Measurements from ENCODE around the gene MCC.

The MCC gene

DNA sequence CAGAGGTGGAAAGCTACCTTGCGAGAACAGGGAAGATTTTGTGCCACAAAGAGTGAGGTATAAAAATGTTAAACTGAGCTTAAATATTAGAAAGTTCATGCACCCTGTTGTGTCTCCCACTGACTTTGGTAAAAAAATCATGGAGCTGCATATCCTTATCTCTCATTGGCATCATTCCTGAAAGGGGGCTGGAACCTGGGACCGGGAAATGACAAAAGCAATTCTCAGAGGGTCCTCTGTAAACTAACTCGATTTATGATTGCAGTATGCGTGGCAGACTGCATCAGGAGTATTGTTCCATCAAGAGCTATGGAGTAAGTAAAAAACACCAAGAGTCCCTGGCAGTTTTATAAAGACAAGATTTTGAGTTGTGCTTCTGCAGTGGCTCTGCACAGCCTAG, 362.9 kb downstream of the MCC start:
- no peak for DNase-seq

DNA sequence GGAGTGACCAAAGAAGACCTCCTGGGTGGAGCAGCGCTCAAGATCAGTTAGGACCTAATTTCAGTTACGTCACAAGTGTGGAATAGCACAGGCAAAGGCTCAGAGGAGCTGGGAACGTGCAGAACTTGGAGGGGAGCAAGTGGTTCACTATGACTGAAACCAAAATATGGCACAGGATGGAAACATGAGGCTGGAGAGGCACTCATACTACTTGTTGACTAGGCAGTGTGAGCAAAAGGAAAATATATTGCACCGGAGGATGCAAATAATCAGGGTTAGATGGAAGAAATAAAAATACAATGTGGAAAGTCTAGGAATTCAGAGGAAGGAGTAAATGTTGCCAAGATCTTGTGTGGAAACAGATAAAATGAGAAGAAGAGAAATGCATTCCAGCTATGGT, 363.3 kb downstream of the MCC start:
- DNase-seq, result no peak

- DNase-seq, result no peak
Measured at GRCh38 chr5:113124265-113124664, 364.0 kb downstream of the MCC start.

DNA sequence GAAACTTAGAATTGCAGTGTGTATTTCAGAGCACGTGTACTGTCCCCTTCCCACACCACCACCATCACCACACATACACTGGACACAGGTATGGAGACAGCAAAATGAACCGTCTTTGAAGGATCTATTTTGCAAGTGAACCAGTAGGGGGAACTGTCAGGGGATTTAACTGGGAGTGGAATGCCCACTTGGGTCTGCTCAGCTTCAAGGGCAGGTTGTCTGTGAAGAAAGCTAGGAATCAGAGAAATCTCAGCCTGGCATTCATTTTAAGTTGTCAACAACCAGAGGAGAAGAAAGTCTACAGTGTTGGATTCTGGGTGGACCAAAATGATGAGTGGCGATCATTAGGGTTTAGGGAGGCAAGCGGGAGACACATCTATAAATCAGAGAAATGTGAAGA, 364.6 kb downstream of the MCC start:
- peak; percentile 17 for DNase-seq

- DNase-seq, result no peak
Measured at GRCh38 chr5:113122053-113122452, 366.2 kb downstream of the MCC start.

DNA sequence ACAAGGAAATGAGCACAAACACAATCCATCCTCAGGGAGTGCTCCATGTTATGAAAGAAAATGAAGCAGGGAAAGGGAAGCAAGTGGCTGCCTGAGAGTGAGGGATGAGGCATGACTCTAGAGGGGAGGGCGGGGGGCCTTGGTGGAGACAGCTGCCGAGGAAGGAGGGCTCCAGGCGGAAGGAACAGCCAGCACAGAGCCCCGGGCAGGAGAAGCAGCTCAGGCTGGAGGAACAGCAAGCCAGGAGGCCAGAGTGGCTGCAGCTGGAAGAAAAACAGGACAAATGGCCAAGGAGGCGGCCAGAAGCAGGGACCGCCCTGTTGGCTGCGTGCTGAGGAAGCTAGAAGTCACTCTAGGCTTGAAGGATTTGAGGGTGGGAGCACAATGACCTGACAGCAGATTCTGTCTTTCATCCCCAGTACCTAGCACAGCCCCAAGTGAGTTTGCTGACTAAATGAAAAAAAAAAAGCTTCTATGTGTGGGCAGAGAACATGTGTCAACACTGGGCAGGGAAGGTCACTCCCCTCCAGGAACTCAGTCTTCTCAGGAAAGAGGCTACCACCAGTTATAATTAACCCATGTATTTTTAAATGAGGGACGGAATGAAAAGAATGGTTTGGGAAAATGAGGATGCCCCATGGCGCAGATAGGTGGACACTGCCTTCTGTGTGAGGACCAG, 368.9 kb downstream of the MCC start:
- DNase-seq, result no peak

DNA sequence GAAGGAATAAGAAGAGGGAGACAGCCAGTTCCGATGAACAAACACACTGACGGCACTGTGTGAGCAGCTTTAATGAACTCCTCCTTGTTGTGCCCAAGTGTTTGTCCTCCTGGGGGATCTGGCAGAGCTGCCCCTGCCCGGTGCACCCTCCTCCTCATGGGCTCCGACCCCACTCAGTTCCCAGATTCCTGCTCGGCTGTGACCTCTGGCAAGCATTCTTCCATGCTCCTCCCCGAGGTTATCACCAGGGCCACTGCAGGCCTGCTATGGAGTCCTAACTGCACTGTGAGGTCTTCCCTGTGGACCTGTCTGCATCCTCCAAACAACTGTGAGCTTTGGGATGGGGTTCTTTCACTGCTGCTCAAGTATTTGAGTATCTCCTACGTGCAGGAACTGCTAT, 369.5 kb downstream of the MCC start:
- DNase-seq, result no peak

DNA sequence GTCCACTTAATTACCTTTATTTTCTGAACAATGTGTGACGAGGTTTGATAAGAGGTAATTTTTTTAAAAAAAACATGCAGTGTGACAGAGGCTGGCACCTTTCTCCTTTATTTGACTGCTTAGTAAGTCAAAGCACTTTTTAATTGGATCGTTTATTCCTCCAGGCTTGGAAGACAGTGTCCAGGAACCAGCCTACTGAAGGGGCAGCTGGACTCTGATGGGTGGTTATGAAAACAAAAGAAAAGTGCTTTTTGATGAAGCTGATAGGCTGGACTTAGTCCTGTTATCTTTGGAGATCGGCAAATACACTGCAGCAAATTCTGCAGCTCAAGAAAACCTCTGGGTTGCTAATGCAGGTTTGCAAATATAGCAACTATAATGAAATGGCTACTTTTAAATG, 370.0 kb downstream of the MCC start:
- DNase-seq, result no peak

GRCh38 chr5:113117543-113118115, 370.6 kb downstream of the MCC start:
- DNase-seq, result no peak

DNA sequence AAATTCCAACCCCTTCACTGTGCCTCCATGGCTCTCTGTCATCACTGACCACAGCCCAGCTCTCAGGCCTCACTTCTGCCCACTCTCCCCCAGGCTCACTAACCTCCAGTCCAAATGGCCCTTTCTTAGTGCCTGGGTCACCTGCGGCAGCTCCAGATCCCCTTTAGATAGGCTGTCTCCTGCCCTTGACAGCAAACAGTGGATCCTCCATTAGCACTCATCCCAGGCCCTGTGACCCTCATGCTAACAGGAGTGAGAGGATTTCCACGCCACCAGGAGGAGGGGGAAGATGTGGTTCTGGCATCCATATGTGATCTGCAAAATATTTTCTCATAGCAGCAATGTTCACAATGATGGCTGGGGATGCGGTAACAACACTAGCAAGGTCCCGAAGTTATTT, 372.3 kb downstream of the MCC start:
- DNase-seq, result no peak

GRCh38 chr5:113115061-113115460, 373.2 kb downstream of the MCC start:
- no peak for DNase-seq

DNA sequence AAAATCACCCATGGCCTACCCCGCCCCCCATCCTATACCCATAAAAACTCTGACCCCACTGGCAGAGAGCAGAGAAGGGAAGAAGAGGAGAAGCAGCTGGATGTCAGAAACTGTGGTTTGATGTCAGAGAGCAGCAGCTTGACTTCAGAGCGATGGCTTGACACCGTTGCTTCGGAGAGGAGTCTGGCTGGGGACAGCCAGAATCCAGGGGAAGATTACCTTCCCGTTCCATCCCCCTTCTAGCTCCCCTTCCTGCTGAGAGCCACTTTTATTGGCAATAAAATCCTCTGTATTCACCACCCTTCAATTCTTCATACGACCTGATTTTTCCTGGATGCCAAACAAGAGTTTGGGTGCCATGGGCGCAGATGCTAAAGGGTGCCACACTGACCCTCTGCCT, 373.7 kb downstream of the MCC start:
- DNase-seq, result no peak

DNA sequence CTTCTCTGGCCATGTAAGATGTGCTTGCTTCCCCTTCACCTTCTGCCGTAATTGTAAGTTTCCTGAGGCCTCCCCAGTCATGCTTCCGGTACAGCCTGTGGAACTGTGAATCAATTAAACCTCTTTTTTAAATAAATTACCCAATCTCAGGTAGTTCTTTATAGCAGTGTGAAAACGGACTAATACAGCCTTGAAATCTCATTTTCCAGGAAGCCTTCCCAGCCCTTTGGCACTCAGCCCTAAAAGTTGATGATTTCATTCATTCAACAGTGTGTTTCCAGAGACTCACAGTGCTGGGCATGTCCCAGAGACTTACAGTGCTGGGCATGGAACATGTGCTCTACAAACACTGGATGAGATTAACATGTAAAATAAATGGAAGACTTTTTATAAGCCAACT, 375.8 kb downstream of the MCC start:
- DNase-seq, result no peak

- no peak for DNase-seq
Measured at GRCh38 chr5:113110117-113110516, 378.1 kb downstream of the MCC start.

DNA sequence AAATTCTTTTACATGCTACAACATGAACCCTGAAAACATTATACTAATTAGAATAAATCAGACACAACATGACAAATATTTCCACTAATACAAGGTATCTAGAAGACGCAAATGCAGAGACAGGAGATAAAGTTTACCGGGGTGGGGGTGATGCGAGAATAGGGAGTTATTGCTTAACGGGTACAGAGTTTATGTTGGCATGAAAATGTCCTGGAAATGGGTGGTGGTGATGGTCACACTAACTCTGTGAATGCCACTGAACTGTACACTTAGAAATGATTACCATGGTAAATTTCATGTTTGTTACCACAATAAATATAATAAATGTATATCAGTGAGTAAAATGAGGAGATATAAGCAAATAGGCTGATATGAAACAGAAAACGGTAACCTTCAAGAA, 378.9 kb downstream of the MCC start:
- no peak for DNase-seq

- peak; percentile 26 for DNase-seq
Measured at GRCh38 chr5:113108485-113108884, 379.8 kb downstream of the MCC start.

DNA sequence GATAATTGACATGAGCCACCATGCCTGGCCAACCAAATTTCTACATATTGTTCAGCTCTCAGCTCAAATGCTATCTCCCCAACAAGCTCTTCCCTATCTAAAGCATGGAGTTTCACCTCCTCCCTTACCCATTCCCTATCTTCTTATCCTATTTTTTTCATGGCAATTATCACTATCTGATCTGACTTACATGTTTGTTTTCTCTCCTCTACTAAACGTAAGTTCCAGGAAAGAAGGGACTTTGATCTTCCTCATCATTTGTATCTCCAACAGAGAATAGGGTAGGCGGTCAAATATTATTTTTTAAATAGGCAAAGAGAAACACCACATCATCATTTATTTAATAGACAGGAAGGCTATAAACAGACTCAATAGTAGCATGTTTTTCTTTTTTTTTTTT, 381.4 kb downstream of the MCC start:
- no peak for DNase-seq

GRCh38 chr5:113105693-113106280, 382.5 kb downstream of the MCC start:
- DNase-seq, result no peak

- DNase-seq, result no peak
Measured at GRCh38 chr5:113103330-113103729, 384.9 kb downstream of the MCC start.

GRCh38 chr5:113102121-113102531, 386.1 kb downstream of the MCC start:
- DNase-seq, result no peak

DNA sequence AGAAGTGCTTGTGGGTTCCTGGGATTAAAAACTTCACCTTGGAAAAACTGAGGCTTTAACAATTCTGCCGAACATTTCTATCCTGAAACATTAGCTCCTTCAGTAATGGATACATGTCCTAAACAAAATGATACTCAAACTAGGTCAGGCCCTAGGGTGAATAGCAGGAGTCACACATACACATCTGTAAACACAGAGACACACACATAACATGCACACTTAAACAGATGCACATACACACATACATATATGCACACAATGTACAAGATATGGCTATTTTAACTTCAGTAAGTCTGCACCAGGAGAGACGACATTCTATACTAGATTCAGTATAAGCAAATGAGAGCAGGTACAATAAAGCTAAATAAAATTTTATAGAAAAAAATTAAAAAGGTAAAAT, 387.3 kb downstream of the MCC start:
- DNase-seq, result no peak

DNA sequence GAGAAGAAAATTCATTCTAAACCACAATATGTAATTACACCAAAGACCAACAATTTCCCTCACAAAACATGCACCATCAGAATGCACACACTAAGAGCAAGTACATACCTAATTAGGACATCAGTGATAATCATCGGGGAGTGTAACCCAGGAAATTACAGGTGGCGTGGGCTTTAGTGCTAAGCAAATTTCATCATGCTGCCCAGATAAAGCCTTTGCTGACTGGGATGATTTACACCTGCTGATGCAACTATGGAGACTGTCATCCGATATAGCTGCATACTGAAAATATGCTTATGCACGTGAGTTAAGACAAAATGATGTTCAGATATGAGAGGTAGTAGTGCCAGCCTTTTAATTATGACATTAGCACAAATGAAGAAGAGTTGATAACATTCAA, 388.4 kb downstream of the MCC start:
- no peak for DNase-seq

- DNase-seq, result no peak
Measured at GRCh38 chr5:113098378-113098777, 389.9 kb downstream of the MCC start.

DNA sequence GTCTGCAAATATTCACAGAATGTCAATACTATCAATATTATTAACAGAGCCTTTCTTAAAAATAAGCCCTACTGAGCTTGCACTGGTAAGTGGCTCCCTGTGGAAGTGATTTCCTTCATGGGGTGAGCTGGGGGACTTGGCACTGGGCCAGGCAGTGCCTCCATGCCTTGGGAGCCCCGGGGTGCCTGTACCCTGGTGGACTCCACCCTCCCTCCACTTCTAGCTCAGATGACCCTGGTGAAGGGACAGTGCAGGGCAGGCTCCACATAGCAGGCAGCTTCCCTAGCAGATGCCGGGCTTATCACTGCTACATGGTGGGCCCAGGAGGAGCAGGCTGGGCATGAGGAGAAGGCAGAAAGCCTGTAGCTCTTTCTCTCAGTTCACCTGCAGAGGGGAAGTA, 392.4 kb downstream of the MCC start:
- no peak for DNase-seq

- no peak for DNase-seq
Measured at GRCh38 chr5:113093558-113093957, 394.7 kb downstream of the MCC start.
